Esophagus squamous epithelium (tissue), 5 donors: ENCODE measurements around the gene OSBPL10. TPM values are rescaled to one million over a fixed set of nuclear protein-coding genes. Genes with fewer than 3 reads are reported as not detected.

Experiments
- DNase-seq: peaks from one replicate; lab custom pipeline; 2025; lab: John Stamatoyannopoulos, UW
- H3K27ac ChIP-seq, 4 donors: fragments of 200-600 bp; sonication (generic); one replicate each; pipeline ENCODE4 v1.5.1; 2016 to 2019; ENCODE audit warnings: mild to moderate bottlenecking in 1 of 4
- H3K27me3 ChIP-seq, 4 donors: fragments of 200-600 bp; sonication (generic); 1 replicate in 3 of 4; 2 replicates in 1 of 4; pipeline versions ENCODE4 v1.5.1 to v1.6.0; 2017 to 2021; ENCODE audit warnings: antibody characterized with exemption in 1 of 4
- H3K36me3 ChIP-seq, 3 donors: fragments of 200-600 bp; sonication (generic); one replicate each; pipeline ENCODE4 v1.5.1; 2016 to 2019
- H3K4me1 ChIP-seq, 3 donors: fragments of 200-600 bp; sonication (generic); one replicate each; pipeline ENCODE4 v1.5.1; 2017 to 2019
- H3K4me3 ChIP-seq, 4 donors: fragments of 200-600 bp; sonication (generic); 1 replicate in 3 of 4; 2 replicates in 1 of 4; pipeline ENCODE4 v1.5.1; 2016 to 2019; ENCODE audit warnings: mild to moderate bottlenecking in 2 of 4, moderate library complexity in 1 of 4
- H3K9me3 ChIP-seq, 3 donors: fragments of 200-600 bp; sonication (generic); one replicate each; pipeline ENCODE4 v1.5.1; 2016 to 2019
- CTCF ChIP-seq, 6 experiments: fragments of 450-650 bp in 4 of 6; fragments of 200-600 bp in 2 of 6; sonication (generic) in 2 of 6; IDR thresholded peaks; one replicate each; pipeline ENCODE4 v1.5.1; 2016 to 2019; ENCODE audit warnings: antibody characterized with exemption in 6 of 6, mild to moderate bottlenecking in 4 of 6, moderate library complexity in 4 of 6
- POLR2A ChIP-seq, 4 donors: fragments of 450-650 bp; IDR thresholded peaks; one replicate each; pipeline ENCODE4 v1.6.1; 2017; ENCODE audit warnings: antibody characterized with exemption in 4 of 4, mild to moderate bottlenecking in 4 of 4, moderate library complexity in 3 of 4
- WGBS, 2 donors: methylation state at CpG; one replicate each; pipeline ENCODE4 v1.1.5; 2018; 5-methylcytosine and 5-hydroxymethylcytosine counted together
- intact Hi-C: fragments of 100-400 bp; cut with DNase I; formaldehyde crosslinking; loops from one replicate; pipeline ENCODE4 v1.15.0; 2022
- total RNA-seq, 4 donors: library from RNA; depleted of rRNA; stranded (reverse); fragments of >200 nt; gene quantifications; one replicate each; pipeline ENCODE4 v1.1.0, GENCODE V29; 2016
- donor health status: DM: yes; HTN: yes; CAD: no.

Gene OSBPL10
- total RNA-seq, 4 donors from 2014 or later, result 13.8 to 65.3 (median 41.0) TPM

DNA sequence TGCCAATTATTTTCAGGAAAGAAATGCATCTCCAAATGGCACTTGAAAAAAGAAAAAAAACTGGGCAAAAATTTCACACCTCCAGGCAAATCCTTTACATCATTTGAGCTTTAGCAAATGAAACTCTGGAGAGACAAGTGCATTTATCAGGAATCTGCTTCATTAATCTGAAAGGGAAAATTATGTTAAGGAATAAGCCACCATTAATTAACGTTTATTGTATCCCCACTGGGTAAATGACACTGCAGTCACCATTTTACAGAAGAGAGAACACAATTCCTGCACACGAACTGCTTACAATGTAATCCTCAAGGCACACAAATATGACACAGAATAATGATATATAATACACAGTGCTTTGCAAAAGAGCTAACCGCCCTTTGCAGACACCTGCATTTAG lies 217.3 kb downstream of the OSBPL10 start:
- WGBS, 2 donors, result 40 to 44% methylated on average over 3 of the region's 3 CpGs
- intact Hi-C loops, result no loop called here
- H3K4me1 ChIP-seq, result peaks cover 7 to 60% (median 7%) of the 10 kb centered on the region in 3 donors

DNA sequence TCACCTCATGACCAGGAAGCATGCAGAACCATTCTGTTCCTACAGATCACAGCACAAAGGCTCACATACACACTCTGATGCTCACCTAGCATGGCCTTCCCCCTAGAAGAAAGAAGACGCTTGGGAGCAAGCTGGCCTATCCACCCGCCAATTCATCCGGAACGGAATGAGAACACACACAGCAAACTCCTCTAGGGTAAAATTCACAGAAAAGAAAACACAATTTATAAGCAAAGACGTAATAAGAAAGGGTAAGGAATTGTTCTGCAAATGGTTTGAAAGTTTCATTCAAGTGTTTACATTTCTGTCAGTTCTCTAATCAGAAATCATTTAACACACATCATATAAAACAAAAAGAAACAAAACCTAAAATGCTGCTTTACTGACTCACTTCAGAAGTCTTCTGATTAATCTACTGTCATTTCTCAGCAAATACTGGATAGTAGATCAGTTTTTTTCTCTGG lies 218.1 kb downstream of the OSBPL10 start:
- Histone ChIP-seq H3K27me3 (no peaks in the 10 kb centered on the region), H3K9me3 (no peaks in the 10 kb centered on the region), H3K4me3 (no peak overlapping the region), H3K4me1 (peaks cover 7 to 52% (median 7%) of the 10 kb centered on the region in 3 donors), H3K27ac (no peak overlapping the region), H3K36me3 (no peaks in the 10 kb centered on the region)
- TF ChIP-seq POLR2A (IDR thresholded peaks at IDR 0.05), result no peak
- no peak for TF ChIP-seq CTCF (IDR thresholded peaks at IDR 0.05)
- intact Hi-C loops, result no loop called here
- 40 to 55% methylated on average over 5 of the region's 5 CpGs for WGBS, 2 donors
- no peak for DNase-seq

More for the DNA sequence above, 217.3 kb downstream of the OSBPL10 start:
- TF ChIP-seq CTCF (IDR thresholded peaks at IDR 0.05), result no peak
- TF ChIP-seq POLR2A (IDR thresholded peaks at IDR 0.05), result no peak
- Histone ChIP-seq H3K27ac (no peak overlapping the region), H3K4me3 (no peak overlapping the region), H3K36me3 (no peaks in the 10 kb centered on the region), H3K9me3 (no peaks in the 10 kb centered on the region), H3K27me3 (no peaks in the 10 kb centered on the region)
- no peak for DNase-seq

DNA sequence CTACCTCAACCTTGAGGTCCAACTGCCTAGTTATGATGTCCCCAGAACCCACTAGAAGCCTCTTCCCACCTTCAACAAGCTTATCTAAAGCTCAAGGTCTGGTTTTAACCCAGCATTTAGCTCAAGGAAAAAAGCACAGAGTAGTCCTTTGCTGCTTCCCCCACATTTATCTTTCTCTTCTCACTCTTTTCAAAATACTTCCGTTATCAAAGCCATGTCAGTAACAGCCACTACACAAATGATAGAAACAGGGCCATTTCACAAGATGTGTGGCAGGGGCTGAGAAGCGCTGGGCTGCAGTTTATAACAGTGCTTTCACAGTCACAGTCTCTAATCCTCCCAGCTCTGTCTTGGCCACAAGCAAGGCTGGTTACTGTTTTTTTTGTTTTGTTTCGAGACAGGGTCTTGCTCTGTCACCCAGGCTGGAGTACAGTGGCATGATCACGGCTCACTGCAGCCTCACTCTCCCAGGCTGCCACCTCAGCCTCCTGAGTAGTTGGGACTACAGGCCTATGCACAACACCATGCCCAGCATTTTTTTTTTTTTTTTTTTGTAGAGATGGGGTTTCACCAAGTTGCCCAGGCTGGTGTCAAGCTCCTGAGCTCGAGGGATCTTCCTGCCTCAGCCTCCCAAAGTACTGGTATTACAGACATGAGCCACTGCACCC lies 218.8 kb downstream of the OSBPL10 start:
- H3K4me1 ChIP-seq, result peaks cover 5 to 45% (median 7%) of the 10 kb centered on the region in 3 donors
- intact Hi-C loops, result no loop called here
- no peaks in the 10 kb centered on the region for H3K36me3 ChIP-seq
- 84 to 90% methylated on average over 5 of the region's 5 CpGs for WGBS, 2 donors
- H3K4me3 ChIP-seq, result no peak overlapping the region
- TF ChIP-seq POLR2A (IDR thresholded peaks at IDR 0.05), result no peak
- TF ChIP-seq CTCF (IDR thresholded peaks at IDR 0.05), result no peak
- DNase-seq, result no peak
- no peak overlapping the region for H3K27ac ChIP-seq
- H3K27me3 ChIP-seq, result no peaks in the 10 kb centered on the region
- no peaks in the 10 kb centered on the region for H3K9me3 ChIP-seq

GRCh38 chr3:31760654-31761053 lies 220.4 kb downstream of the OSBPL10 start:
- DNase-seq, result no peak
- Histone ChIP-seq H3K27me3 (no peaks in the 10 kb centered on the region), H3K27ac (no peak overlapping the region), H3K4me3 (no peak overlapping the region), H3K36me3 (no peaks in the 10 kb centered on the region), H3K9me3 (no peaks in the 10 kb centered on the region), H3K4me1 (peaks cover 0 to 42% (median 7%) of the 10 kb centered on the region in 3 donors)
- TF ChIP-seq CTCF (IDR thresholded peaks at IDR 0.05) (no peak), POLR2A (IDR thresholded peaks at IDR 0.05) (no peak)
- intact Hi-C loops, result no loop called here
- WGBS, 2 donors, result 81% methylated on average over 6 of the region's 6 CpGs

DNA sequence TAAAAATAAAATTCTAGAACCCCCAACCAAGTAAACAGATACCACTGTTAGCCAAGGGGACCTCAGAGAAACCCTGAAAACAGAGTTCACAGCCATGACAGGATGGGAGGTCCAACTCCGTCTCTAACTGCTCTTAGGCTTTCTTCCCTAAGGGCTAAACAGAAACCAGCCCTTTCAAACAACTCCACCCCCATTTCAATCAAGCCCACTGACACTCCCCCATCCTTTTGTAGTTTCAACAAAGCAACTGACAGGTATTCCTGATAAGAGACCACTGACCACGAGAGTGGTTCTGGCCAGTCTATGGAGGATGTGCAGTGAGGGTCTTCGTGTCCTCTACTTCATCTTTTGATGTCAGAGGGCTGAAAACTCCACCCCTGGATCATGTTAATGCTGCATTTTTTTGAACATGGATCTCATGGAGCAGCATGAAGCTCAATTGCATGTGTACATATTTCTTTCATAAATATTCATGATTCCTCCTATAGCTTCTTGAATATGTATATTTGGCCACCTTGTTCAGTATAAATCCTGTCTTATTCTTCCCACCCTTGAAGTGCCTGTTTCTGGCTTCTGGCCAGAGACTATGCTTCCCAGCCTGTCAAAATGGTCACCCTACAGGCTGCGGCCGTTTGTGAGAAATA lies 222.6 kb downstream of the OSBPL10 start:
- Histone ChIP-seq H3K9me3 (no peaks in the 10 kb centered on the region), H3K27me3 (no peaks in the 10 kb centered on the region), H3K4me3 (no peak overlapping the region), H3K27ac (no peak overlapping the region), H3K4me1 (peaks cover 0 to 49% (median 7%) of the 10 kb centered on the region in 3 donors), H3K36me3 (no peaks in the 10 kb centered on the region)
- no peak for DNase-seq
- WGBS, 2 donors, result 88 to 89% methylated on average over 5 of the region's 5 CpGs
- TF ChIP-seq POLR2A (IDR thresholded peaks at IDR 0.05) (no peak), CTCF (IDR thresholded peaks at IDR 0.05) (no peak)
- intact Hi-C loops, result no loop called here
